HCT116 (cell line): ENCODE measurements around the gene NUCB2. TPM values are rescaled to one million over a fixed set of nuclear protein-coding genes. Genes with fewer than 3 reads are reported as not detected.
A peak's percentile ranks its signal among the peaks of the same experiment; 100 is the strongest.

Experiments
- ATAC-seq: fragments of 200-7000 bp; cut with Tn5 transposase; 2 replicates; pipeline ENCODE4 v1.9.1; 2020; ENCODE audit warnings: mild to moderate bottlenecking, moderate library complexity
- BruUV-seq: library from RNA; stranded (reverse); fragments of 400-500 nt; replicated peaks from 2 replicates; lab custom pipeline; 2021; lab: Mats Ljungman, UMichigan
- CTCF ChIA-PET: fragments of 300-600 bp; sonication (Branson Sonifier 250); formaldehyde crosslinking; loops from one replicate; lab custom pipeline; 2021; ENCODE audit warnings: antibody characterized with exemption; lab: Charles Lee
- POLR2A ChIA-PET: fragments of 300-600, 350-600 bp; sonication (Branson Sonifier 250); formaldehyde crosslinking; loops from one replicate; lab custom pipeline; 2021; ENCODE audit warnings: antibody characterized with exemption; lab: Charles Lee
- RAD21 ChIA-PET, 2 experiments: fragments of 300-600 bp; sonication (Branson Sonifier 250); formaldehyde crosslinking; loops; one replicate each; lab custom pipeline; 2023; ENCODE audit warnings: low total read pairs in 2 of 2; ENCODE audit not compliant: uncharacterized antibody in 2 of 2, unreplicated experiment in 2 of 2, low non-redundant PET in 1 of 2; lab: Charles Lee
- DNase-seq: peaks from one replicate; pipeline ENCODE4 v3.0.0-alpha.2; 2010; ENCODE audit warnings: low read depth, low spot score
- H2AFZ ChIP-seq: fragments of 200-600 bp; shearing (Covaris generic), sonication (generic); 2 replicates; pipeline ENCODE4 v1.6.1; 2017; ENCODE audit warnings: low read depth, mixed run types, mixed read lengths, antibody characterized with exemption, low read length; ENCODE audit not compliant: poor library complexity, severe bottlenecking
- H3K27ac ChIP-seq: 2 replicates; pipeline ENCODE4 v1.5.1; 2012; ENCODE audit warnings: low read depth, low read length
- H3K27me3 ChIP-seq: fragments of 200-600 bp; sonication (generic); 2 replicates; pipeline ENCODE4 v1.6.1; 2016; ENCODE audit warnings: mixed run types, low read length, mixed read lengths; ENCODE audit not compliant: insufficient read depth
- H3K36me3 ChIP-seq, 2 experiments: fragments of 200-500 bp in 1 of 2; fragments of 200-600 bp in 1 of 2; sonication (Bioruptor generic) in 1 of 2; sonication (generic) in 1 of 2; 2 replicates each; pipeline versions ENCODE4 v1.5.1 to v1.6.1; 2014 to 2016; ENCODE audit warnings: low read length in 2 of 2, inconsistent platforms in 1 of 2, mixed read lengths in 1 of 2, mixed run types in 1 of 2; ENCODE audit not compliant: insufficient read depth in 2 of 2, control insufficient read depth in 1 of 2
- H3K4me1 ChIP-seq, 2 experiments: fragments of 200-600 bp in 1 of 2; sonication (generic) in 1 of 2; 2 replicates each; pipeline versions ENCODE4 v1.5.1 to v1.6.1; 2012 to 2017; ENCODE audit warnings: low read length in 2 of 2, inconsistent platforms in 1 of 2, mild to moderate bottlenecking in 1 of 2, mixed read lengths in 1 of 2, mixed run types in 1 of 2, moderate library complexity in 1 of 2; ENCODE audit not compliant: insufficient read depth in 2 of 2, control insufficient read depth in 1 of 2
- H3K4me2 ChIP-seq: fragments of 200-600 bp; sonication (generic); 2 replicates; pipeline ENCODE4 v1.6.1; 2017; ENCODE audit warnings: mixed run types, low read length, mixed read lengths
- H3K4me3 ChIP-seq, 2 experiments: fragments of 200-600 bp in 1 of 2; sonication (generic) in 1 of 2; replicated peaks in 1 of 2; 2 replicates each; pipeline ENCODE4 v1.5.1; 2011 to 2016; ENCODE audit warnings: low read length in 2 of 2, control low read depth in 1 of 2, low read depth in 1 of 2, mild to moderate bottlenecking in 1 of 2, mixed read lengths in 1 of 2, mixed run types in 1 of 2
- H3K79me2 ChIP-seq: fragments of 200-600 bp; sonication (generic); 2 replicates; pipeline ENCODE4 v1.6.1; 2017; ENCODE audit warnings: mild to moderate bottlenecking, mixed run types, low read length, moderate library complexity, mixed read lengths; ENCODE audit not compliant: insufficient read depth
- H3K9ac ChIP-seq: fragments of 200-600 bp; sonication (generic); 2 replicates; pipeline ENCODE4 v1.6.1; 2016; ENCODE audit warnings: low read length, mixed read lengths
- H3K9me2 ChIP-seq: fragments of 200-600 bp; sonication (generic), shearing (Covaris generic); 2 replicates; pipeline ENCODE4 v1.6.1; 2017; ENCODE audit warnings: mixed run types, mild to moderate bottlenecking, moderate library complexity; ENCODE audit not compliant: insufficient read depth
- H3K9me3 ChIP-seq, 2 experiments: fragments of 200-500 bp in 1 of 2; fragments of 200-600 bp in 1 of 2; sonication (Bioruptor generic) in 1 of 2; sonication (generic) in 1 of 2; 2 replicates each; pipeline ENCODE4 v1.6.1; 2014 to 2017; ENCODE audit warnings: low read length in 2 of 2, mixed read lengths in 2 of 2, inconsistent platforms in 1 of 2, low read depth in 1 of 2, mild to moderate bottlenecking in 1 of 2, mixed run types in 1 of 2, moderate library complexity in 1 of 2; ENCODE audit not compliant: control insufficient read depth in 1 of 2, insufficient read depth in 1 of 2
- H4K20me1 ChIP-seq: fragments of 200-600 bp; sonication (generic), shearing (Covaris generic); 2 replicates; pipeline ENCODE4 v1.6.1; 2017; ENCODE audit warnings: mixed run types, mild to moderate bottlenecking, moderate library complexity; ENCODE audit not compliant: insufficient read depth
- FOSL1 ChIP-seq: IDR thresholded peaks from 2 replicates; pipeline ENCODE4 v1.6.1; 2012; ENCODE audit warnings: low read depth
- POLR2A ChIP-seq: IDR thresholded peaks from 2 replicates; pipeline ENCODE4 v1.7.0; 2011; ENCODE audit warnings: borderline replicate concordance; ENCODE audit not compliant: insufficient read depth, insufficient read length; ENCODE audit errors: extremely low read depth
- RAD21 ChIP-seq: IDR thresholded peaks from 2 replicates; pipeline ENCODE4 v1.6.1; 2012; ENCODE audit warnings: low read depth, mild to moderate bottlenecking
- SIN3A ChIP-seq: IDR thresholded peaks from 2 replicates; pipeline ENCODE4 v1.6.1; 2012; ENCODE audit warnings: low read depth
- intact Hi-C: fragments of 100-400 bp; cut with micrococcal nuclease; formaldehyde crosslinking; loops from 2 replicates; pipeline ENCODE4 v1.10.0; 2022
- total RNA-seq: library from RNA; stranded (reverse); gene quantifications from one replicate; pipeline ENCODE4 v1.2.1, GENCODE V29; 2021; ENCODE audit not compliant: unreplicated experiment
- TF ChIP-seq, protein P1 (sequence below), 3 experiments: fragments of 200-600 bp in 1 of 3; sonication (generic) in 1 of 3; IDR thresholded peaks in 2 of 3; conservative IDR thresholded peaks in 1 of 3; 2 replicates each; pipeline ENCODE4 v1.5.1; 2012 to 2017; ENCODE audit warnings: low read depth in 2 of 3, low read length in 2 of 3, antibody characterized with exemption in 1 of 3, borderline replicate concordance in 1 of 3, control low read depth in 1 of 3, mild to moderate bottlenecking in 1 of 3, mixed read lengths in 1 of 3, mixed run types in 1 of 3, moderate library complexity in 1 of 3; ENCODE audit not compliant: insufficient read depth in 1 of 3

Gene NUCB2
- total RNA-seq, 1 experiment from 2014 or later = 40.6 TPM

DNA sequence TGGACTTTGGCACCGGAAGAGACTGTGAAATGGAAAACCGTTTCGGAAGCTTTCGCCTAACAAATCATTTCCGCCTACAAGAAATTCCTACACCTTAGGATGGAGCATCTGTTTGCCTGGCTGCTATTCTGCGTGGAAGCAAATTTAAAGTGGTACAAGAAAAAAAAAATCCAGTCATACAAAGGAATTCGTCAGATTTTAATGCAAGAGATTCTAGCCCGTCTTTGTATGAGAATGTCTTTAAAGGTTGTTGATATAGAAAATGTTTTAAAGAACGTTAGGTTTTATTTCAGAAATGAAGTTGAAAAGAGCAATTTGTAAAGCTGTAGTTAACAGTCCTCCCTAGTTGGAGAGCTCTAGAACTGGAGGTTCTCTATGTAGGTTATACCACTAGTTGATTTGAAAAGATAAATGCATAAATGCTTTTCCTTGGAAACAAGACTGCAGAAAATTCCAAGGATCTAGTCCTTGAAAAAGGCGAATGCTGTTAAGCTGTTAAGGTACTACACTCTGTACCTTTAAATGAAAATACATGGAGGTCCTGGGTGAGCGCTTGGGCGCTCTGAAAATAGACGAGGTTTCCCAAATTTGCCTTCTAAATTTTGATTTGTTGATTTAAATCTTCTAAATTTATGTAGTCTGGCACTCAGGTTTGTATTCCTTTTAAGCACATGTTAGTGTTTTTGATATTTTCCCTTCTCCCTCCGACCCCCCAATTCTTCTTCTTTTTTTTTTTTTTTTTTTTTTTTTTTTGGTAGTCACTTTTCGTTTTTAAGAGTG is 77.5 kb downstream of the NUCB2 start:
- POLR2A ChIA-PET = interaction anchor here (0.7 to 0.8 kb wide), 2 partner anchors 78 to 143 kb away, joined by 3 read pairs; no protein-coding TSS in a partner anchor
- peak overlapping the region; percentile 30; the same call in 1 of the 2 replicates for H3K27ac ChIP-seq
- BruUV-seq = TSS peak; percentile 82

GRCh38 chr11:17354601-17354991 is 78.1 kb downstream of the NUCB2 start:
- POLR2A ChIA-PET = no interaction called here
- peak overlapping the region; percentile 55; the same call in 1 of the 2 replicates for H3K9ac ChIP-seq
- BruUV-seq = no TSS peak
- CTCF ChIA-PET = interaction anchor here (0.7 to 2.8 kb wide), 10 partner anchors 10 to 205 kb away, joined by 3 to 15 read pairs (median 3); no protein-coding TSS in a partner anchor
- no peaks in the 10 kb centered on the region for H3K9me3 ChIP-seq
- H3K4me2 ChIP-seq = peak overlapping the region; percentile 92
- H4K20me1 ChIP-seq = no peaks in the 10 kb centered on the region
- H2AFZ ChIP-seq = peak overlapping the region; percentile 81
- intact Hi-C loops = loop anchor here (10.0 kb wide), 1 partner anchor 120 kb away; no protein-coding TSS in a partner anchor
- H3K27ac ChIP-seq = no peak overlapping the region
- DNase-seq (peak; percentile 75), ATAC-seq (peak; percentile 55)
- no peak for TF ChIP-seq SIN3A
- TF ChIP-seq, protein P1, sequence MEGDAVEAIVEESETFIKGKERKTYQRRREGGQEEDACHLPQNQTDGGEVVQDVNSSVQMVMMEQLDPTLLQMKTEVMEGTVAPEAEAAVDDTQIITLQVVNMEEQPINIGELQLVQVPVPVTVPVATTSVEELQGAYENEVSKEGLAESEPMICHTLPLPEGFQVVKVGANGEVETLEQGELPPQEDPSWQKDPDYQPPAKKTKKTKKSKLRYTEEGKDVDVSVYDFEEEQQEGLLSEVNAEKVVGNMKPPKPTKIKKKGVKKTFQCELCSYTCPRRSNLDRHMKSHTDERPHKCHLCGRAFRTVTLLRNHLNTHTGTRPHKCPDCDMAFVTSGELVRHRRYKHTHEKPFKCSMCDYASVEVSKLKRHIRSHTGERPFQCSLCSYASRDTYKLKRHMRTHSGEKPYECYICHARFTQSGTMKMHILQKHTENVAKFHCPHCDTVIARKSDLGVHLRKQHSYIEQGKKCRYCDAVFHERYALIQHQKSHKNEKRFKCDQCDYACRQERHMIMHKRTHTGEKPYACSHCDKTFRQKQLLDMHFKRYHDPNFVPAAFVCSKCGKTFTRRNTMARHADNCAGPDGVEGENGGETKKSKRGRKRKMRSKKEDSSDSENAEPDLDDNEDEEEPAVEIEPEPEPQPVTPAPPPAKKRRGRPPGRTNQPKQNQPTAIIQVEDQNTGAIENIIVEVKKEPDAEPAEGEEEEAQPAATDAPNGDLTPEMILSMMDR (IDR thresholded peaks at IDR 0.05 in 2 of 3, conservative IDR thresholded peaks at IDR 0.05 in 1 of 3; ENCODE audit: borderline replicate concordance in 1 of 3, insufficient read depth in 1 of 3, low read depth in 2 of 3, low read length in 2 of 3) = peak; percentile 64 to 73 (median 71); a peak in 5 of 6 replicates
- TF ChIP-seq RAD21 = peak; percentile 55
- H3K79me2 ChIP-seq = no peaks in the 10 kb centered on the region
- no peaks in the 10 kb centered on the region for H3K9me2 ChIP-seq
- RAD21 ChIA-PET = interaction anchor here (0.7 kb wide), 2 partner anchors 52 to 1562 kb away, joined by 3 read pairs; no protein-coding TSS in a partner anchor
- no peaks in the 10 kb centered on the region for H3K27me3 ChIP-seq
- H3K4me3 ChIP-seq = peak overlapping the region; percentile 60 to 71
- no peaks in the 10 kb centered on the region for H3K36me3 ChIP-seq
- peaks cover 6 to 23% of the 10 kb centered on the region in 2 experiments; a peak in 3 of 4 replicates for H3K4me1 ChIP-seq

More for the DNA sequence above, 77.5 kb downstream of the NUCB2 start:
- ATAC-seq (peak; percentile 35), DNase-seq (no peak)
- H3K4me1 ChIP-seq = peaks cover 6 to 23% of the 10 kb centered on the region in 2 experiments; a peak in 3 of 4 replicates
- peak overlapping the region; percentile 81 for H2AFZ ChIP-seq
- H4K20me1 ChIP-seq = no peaks in the 10 kb centered on the region
- no peaks in the 10 kb centered on the region for H3K79me2 ChIP-seq
- no peaks in the 10 kb centered on the region for H3K9me3 ChIP-seq
- no peaks in the 10 kb centered on the region for H3K36me3 ChIP-seq
- H3K9ac ChIP-seq = peak overlapping the region; percentile 55
- H3K4me2 ChIP-seq = peak overlapping the region; percentile 92
- TF ChIP-seq FOSL1 (no peak), POLR2A (peak; percentile 2)
- ChIA-PET RAD21 (interaction anchor here (0.7 to 1.1 kb wide), 3 partner anchors 29 to 1562 kb away, joined by 3 read pairs; no protein-coding TSS in a partner anchor), CTCF (interaction anchor here (0.7 to 2.8 kb wide), 12 partner anchors 9 to 205 kb away, joined by 3 to 15 read pairs (median 3); partner anchors contain the start of gene KCNJ11)
- no peaks in the 10 kb centered on the region for H3K9me2 ChIP-seq
- peak overlapping the region; percentile 60 to 71 for H3K4me3 ChIP-seq
- no peaks in the 10 kb centered on the region for H3K27me3 ChIP-seq
- intact Hi-C loops = loop anchor here (10.0 kb wide), 1 partner anchor 119 kb away; no protein-coding TSS in a partner anchor
